NAMALWA (cell line): ENCODE results near the gene ACSF2.
A peak's percentile ranks its signal among the peaks of the same experiment; 100 is the strongest.

ENCODE experiments used
- DNase-seq: peaks from one replicate; pipeline ENCODE4 v3.0.0-alpha.2; 2015; ENCODE audit warnings: low spot score

Gene ACSF2

DNA sequence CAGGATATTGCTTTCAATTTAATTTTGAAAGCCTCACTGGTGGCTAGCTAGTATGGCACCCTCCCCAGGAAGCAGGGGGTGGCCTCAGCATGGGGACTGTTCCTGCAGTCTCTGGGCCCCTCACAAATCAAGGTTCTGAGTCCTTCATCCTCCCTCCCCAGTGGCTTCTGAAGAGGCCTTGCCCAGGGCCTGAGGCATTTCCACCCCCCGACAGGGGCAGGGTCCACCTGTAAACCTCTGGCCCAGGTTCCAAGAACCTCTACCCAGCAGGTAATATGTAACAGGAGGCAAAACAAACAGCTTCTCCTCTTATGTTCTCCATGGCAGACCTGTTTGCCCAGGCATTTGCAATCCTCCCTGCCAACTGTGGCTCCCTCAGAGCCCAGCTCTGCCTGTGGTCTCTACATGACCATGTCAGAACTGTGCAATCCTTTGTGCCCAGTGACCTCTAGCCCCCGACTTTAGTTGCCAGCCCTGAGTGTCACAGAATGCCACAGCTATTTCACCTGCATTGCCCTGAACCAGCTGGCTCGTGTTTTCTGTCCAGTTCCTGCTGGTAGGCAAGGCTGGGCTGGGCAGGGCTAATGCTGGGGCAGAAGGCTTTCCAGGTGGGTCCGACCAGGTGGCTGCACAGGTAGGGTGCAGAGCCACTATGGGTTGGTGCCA is 14.3 kb downstream of the ACSF2 start:
- DNase-seq, result no peak

DNA sequence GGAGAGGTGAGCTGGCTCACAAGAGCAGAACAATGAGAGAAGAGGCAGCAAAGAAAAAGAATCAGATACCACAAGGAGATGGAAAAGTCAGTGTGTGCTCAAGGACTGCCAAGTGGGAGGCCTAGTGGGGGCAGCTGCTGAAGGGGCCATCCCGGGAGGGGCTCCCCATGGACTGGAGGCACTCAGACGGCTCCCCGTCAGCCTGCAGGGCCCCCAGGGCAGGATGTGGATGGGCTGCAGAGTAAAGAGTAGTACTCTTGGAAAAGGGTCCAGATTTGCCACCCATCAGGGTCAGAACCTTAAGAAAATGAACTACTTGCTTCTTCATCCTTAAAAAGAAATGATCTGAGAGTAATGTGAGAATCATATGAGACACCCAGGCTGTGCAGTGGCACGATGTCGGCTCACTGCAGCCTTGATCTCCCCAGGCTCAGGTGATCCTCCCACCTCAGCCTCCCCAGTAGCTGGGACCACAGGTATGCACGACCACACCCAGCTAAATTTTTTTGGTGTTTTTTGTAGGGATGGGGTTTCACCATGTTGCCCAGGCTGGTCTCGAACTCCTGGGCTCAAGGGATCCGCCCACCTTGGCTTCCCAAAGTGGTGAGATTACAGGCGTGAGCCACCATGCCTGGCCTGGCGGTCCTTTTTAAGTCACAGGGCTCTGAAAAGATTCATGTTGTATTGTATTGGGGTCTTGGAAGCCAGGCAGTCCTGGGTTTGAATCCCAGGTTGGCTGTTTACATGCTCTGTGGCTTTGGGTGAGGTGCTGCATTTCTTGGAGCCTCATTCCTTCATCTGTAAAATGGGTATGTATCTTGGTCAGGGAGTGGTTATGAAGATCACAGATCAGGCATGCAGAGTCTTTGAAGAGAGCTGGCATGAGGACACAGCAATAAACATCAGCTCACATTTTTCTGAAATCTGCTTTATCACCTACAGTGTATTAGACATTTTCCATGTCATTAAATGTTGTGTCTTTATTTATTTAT is 15.1 kb downstream of the ACSF2 start:
- DNase-seq, result no peak

DNA sequence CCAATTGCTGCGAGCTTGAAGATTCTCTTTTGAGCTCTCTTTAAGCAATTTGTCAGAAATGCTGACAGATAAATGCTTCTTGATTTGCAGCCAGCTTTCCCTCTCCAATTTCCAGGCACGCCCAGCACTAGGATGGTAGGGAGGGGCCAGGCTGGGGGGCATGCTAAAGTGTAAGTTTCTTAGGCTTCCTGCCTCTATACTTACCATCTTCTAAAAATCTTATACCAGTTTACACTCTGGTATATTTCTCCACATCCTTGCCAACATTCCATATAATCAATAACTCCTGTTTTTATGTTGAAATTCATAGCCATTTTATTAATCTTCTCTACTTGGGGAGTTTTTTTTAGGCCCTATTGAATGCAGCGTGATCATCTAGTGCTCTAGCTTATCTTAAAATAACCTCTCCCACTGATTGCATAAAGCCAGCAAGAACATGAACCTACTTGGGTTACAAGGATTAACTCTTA is 17.5 kb downstream of the ACSF2 start:
- DNase-seq, result no peak

DNA sequence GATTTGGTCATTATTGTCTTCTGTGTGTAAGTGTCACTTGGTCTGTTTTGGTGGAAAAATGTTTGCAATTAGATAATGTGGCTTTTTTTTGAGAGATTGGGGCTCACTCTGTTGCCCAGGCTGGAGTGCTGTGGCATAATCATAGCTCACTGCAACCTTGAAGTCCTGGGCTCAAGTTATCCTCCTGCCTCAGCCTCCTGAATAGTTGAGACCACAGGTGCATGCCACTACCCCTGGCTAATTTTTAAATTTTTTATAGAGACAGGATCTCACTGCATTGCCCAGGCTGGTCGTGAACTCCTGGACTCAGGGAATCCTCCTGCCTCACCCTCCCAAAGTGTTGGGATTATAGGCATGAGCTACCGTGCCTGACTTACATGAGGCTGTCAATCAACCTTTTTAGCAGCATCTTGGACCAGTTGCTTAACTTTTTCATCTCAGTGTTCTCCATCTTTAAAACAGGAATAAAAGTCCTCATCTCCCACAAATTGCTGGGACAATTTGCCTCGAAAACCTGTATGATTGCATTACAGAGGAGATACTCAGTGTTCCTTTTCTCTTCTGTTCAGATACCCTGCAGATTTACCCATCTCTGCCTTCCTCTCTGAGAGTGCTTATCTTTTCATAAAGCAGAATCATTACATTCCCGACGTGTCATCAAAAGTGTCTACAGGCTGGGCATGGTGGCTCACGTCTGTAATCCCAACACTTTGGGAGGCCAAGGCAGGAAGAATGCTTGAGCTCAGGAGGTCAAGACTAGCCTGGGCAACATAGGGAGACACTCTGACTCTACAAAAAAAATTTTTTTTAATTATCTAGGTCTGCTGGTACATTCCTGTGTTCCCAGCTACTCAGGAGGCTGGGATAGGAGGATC is 19.1 kb downstream of the ACSF2 start:
- no peak for DNase-seq

DNA sequence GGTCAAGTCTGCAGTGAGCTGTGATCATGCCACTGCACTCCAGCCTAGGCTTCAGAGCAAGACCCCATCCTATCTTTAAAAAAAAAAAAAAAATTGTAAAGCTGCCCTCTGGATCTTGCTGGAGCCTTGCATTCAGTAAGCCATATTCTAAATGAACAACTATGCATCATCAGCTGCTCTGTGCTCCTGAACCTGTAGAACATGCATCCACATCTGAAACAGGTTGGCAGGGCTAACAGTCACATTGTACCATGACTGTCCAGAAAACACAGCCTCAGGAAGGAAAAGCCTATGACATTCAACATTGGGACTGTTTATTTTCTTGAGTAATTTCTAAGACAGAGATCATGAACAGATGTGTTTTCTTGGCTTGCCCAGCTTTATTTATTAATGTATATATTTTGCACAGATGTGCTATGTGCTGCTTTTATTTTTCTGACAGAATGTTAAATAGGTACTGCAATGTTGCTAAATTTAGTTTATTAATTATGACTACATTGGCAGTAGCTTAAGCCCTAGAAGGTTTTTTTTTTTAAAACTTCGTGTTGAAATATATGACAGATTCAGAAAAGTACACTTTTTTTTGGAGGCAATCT is 19.8 kb downstream of the ACSF2 start:
- DNase-seq, result no peak

DNA sequence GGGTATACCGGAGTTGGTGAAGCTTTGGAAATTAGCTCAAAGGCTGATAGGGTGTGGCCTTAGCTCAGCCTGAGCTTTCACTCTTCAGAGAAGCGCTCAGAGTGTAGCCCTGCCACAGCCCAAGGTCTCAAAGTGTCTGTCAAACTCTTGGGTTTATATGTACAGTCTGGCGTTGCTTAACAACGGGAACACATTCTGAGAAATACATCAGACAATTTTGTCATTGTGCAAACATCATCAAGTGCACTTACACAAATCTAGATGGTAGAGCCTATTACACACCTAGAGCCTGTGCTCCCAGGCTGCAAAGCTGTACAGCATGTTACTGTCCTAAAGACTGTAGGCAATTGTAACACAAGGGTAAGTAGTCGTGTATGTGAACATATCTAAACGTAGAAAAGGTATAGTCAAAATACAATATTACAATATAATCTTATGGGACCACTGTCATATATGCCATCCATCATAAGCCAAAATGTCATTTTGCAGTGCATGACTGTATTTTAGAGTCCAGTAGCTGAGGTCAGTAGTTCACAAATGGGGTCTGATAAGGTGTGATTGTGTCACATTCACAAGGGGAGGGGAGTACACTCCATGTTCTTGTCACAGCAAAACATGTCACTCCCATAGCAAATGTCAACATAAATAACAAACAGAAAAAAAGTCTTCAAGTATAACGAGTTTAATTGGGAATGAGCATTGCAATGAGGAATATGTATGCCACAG is 22.0 kb downstream of the ACSF2 start:
- DNase-seq, result no peak

DNA sequence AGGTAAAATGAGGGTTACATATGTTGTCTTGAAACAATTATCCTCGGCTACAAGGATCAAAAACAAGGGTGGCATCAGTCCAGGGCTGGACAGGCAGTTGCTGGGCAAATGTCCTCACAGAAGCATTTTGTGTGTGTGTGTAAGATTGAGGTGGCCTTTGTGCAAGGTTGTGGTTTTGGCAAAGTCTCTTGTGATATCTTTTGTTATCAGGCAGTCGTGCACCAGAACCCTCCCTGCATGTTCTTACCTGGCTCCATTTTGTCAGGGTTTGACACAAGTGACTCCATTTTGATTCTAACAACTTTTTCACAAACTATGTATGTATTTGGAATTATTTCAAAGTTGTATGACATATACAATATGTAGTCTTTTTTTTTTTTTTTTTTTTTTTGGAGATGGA is 22.6 kb downstream of the ACSF2 start:
- no peak for DNase-seq

DNA sequence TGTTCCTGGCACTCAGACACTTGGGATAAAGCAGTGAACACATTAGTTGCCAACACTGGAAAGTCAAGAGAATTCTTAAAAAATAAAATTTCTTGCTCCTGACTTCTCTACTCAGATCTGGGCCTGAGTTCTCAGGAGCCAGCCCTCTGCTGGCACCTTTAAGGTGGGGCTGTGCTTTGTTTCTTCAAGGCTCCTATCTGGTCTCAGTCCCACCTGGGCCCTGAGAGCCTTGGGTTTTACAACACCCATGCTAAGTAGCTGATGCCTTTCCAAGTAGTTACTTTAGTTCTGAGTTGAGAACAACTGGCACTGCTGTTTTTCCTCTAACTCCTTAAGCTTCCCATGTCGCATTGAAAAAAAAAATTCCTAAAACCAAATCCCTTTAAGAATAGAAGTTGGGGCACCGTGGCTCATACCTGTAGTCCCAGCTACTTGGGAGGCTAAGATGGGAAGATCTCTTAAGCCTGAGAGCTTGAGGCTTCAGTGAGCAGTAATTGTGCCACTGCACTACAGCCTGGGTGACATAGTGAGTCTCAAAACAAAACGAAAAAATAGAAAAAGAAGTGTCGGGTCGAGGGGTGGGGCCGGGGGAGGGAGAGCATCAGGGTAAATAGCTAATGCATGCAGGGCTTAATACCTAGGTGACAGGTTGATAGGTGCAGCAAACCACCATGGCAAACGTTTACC is 26.1 kb downstream of the ACSF2 start:
- DNase-seq, result no peak

DNA sequence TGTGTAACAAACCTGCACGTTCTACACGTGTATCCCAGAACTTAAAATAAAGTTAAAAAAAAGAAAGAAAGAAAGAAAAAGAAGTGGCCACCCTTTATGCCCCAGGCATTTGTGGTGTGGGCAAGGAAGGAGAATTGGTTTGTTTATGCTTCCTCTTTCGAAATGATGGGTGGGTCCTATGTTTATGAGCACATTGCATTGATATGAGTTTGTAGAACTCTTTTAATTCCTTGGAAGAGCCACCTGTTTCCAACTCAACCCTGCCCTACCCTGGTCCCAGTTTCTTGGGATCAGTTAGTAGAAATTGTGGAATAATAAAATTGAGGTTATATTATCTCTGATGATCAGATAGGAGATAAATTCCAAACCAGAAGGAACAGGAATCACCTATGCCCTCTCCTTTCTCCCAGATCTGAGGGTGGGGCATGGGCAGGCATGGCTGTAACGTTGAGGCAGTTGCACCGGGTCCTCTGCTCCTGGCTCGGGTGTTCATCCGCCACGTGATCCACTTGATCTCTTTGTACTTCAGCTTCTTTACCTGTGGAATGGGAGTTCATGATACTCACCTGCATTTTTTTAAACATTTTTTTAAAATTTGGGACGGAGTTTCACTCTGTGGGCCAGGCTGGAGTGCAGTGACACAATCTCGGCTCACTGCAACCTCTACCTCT is 26.7 kb downstream of the ACSF2 start:
- peak; percentile 38 for DNase-seq

DNA sequence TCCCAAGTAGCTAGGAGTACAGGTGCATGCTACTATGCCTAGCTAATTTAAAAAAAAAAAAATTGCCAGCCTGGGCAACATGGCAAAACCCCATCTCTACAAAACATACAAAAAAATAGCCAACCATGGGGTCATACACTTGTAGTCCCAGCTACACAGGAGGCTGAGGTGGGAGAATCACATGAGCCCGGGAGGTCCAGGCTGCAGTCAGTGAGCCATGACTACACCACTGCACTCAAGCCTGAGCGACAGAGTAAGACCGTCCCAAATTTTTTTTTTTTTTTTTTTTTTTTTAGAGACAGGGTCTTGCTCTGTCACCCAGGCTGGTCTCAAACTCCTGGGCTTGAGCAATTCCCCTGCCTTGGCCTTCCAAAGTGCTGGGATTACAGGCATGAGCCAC is 27.9 kb downstream of the ACSF2 start:
- DNase-seq, result no peak

DNA sequence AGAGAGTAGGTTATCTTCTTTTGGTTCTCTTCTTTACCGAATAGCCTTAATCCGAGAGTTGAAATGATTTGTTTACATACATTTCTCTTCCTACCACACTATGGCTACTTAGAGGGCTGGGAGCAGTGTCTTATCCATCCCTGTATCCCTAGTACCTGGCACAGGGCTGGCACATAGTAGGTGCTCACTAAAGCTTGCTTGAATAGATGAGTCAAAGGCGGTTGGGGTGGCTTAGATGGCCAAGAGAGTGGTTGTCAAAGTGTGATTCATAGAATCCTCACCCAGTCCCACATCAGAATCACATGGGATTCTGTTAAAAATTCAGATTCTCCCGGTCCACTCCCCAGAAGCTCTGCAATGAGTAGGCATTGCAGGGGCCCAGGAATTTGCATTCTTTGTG is 31.6 kb downstream of the ACSF2 start:
- DNase-seq, result no peak

DNA sequence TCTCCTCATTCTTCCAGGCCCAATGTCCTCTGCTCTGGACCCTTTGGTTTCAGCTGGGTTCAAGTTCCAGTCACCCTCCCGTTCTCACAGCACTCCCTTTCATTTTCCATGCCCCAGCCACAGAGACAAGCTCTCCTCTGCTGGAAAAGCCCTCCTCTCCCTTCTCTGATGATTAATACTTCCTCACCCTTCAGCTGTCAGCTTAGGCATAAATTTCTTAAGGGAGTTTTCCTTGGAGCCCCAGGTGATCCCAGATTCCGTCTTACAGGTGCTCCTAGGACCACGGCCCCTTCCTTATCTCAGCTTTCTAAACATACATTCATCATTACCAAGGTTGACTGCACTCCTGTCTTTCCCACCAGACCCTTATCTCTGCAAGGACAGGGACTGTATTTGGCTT is 32.3 kb downstream of the ACSF2 start:
- no peak for DNase-seq

DNA sequence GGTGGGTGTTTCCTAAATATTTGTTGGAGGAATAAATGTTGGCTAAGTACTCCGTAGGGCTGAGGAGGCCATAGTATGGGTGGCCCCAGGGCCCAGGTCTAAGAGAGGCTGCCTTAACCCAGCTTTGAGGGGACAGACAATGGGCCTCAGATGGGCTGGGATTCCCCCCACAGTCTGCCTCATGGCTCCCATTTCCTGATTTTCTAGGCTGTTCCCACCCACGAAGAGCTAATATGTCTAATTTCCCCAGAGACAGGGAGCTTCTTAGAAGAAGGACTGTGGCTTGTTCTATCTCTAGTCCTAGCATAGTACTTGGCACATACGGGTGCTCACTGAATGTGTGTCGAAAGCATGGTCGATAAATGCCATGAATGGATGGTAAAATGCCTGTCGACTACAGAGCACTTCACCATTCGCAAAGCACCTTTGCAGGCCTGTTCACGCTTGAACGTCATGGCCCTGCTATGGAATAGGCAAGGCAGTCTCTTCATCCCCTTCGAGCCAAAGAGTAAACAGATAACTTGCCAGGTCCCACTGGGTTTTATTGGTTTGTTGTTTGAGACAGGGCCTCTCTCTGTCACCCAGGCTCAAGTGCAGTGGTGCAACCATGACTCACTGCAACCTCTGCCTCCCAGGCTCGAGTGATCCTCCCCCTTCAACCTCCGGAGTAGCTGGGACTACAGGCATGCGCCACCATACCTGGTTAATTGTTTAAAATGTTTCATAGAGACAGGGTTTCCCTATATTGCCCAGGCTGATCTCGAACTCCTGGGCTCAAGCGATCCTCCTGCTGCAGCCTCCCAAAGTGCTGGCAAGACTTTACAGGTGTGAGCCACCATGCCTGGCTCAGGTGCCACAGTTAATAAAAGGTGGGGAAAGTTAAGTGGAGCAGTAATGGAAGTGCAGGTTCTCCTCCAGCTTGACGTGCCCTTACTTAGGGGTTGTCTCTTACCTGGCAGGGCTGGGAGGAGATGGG is 33.0 kb downstream of the ACSF2 start:
- DNase-seq, result no peak

DNA sequence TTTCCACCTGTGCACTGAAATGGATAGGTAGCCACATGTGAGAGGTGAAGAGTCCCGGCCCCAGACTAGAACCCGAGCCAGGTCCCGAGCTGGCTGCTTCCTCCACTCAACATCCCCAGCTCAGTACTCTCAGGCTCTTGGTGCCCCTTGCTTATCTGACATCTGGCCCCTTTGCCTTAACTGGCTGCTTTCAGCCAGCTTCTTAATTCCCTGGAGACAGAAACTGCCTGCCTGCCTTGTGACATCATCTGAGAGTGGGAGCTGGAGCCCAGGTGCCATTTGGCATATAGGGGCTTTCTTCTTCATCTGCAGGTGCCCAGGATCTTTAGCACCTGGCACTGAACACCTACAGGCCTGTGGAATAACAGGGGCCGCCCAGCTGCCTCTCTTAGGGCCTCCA is 33.7 kb downstream of the ACSF2 start:
- DNase-seq, result peak; percentile 61

DNA sequence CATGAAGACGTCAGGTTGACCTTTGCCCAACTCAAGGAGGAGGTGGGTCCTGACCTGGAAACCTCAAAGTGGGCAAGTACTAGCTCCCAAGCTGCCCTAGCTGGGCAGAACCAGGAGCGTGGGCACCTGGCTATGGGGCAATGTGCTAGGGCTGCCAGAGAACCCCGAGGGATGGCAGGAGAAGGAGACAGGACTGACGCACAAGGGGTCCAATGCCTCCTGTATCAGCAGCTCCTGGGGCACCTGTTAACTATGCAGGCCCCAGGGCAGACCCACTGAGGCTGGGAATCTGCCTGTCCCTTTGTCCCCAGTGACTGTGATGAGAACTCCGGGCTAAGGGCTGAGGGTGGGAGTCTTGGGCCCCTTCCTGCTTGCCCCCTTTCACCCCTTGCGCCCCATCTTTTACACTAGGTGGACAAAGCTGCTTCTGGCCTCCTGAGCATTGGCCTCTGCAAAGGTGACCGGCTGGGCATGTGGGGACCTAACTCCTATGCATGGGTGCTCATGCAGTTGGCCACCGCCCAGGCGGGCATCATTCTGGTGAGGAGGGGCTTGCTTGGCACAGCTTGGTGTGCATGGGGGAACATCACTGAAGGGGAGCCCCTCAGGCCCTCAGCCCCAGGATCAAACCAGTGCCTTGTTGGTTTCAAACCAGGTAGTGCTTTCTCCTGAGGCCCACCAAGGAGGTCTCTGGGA is 35.0 kb downstream of the ACSF2 start:
- DNase-seq, result no peak

DNA sequence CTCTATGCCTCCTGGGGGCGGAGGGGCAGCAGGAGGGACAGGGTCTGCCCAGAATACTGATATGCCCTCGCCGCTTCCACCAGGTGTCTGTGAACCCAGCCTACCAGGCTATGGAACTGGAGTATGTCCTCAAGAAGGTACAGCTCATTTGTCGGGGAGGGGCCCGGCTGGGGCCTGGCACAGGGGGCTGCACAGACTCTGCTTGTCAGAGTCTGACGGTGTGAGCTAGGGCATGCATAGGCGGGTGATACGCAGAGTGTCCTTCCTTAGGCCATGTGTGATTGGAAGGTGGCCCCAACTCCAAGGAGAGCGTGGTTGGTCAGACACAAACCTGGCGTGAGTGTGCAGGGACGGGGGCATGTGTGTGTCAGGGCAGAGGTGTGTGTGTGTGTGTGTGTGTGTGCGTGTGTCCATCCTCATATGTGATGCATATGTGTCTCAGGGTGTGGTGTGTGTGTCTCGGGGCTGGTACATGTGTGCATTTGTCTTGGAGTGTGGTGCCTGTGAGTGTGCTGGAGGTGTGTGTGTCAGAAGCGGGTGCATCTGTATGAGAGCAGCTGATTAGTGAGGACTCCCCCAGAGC is 35.6 kb downstream of the ACSF2 start:
- DNase-seq, result no peak

DNA sequence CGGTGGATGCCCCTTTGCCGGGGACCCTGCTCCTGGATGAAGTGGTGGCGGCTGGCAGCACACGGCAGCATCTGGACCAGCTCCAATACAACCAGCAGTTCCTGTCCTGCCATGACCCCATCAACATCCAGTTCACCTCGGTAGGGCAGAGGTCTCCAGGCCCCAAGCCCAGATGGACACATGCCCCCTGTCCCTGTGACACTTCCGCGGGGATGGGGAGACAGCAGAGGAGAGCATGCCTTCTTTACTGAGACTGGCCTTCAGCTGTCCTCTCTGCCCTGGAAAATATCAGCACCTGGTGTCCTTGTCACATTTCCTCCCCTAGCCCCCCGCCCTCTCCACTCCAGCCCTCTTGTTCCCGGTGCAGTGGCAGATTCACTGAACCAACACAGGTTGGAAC is 36.4 kb downstream of the ACSF2 start:
- DNase-seq, result no peak

DNA sequence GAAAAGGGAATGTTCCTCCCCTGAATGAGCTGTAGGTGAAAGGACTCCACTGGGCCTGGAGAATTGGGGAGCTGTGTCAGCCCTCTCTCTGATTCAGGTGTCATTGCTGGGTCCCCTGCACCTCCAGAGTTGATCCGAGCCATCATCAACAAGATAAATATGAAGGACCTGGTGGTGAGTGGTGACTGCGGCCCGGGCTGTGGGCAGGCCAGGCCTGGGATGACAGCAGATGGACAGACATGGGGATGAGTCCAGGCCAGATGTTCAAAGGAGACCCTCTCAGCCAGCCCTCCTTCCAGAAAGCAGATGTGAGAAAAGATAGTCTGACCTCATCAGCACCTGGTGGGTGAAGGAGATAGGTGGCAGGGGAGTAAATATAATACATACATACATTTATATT is 38.1 kb downstream of the ACSF2 start:
- DNase-seq, result no peak
